Measurements from ENCODE around the gene CT55. TPM values are rescaled to one million over a fixed set of nuclear protein-coding genes. Genes with fewer than 3 reads are reported as not detected.

Gene CT55
- polyA plus RNA-seq, 1 experiment: not detected

- no peaks in the 10 kb centered on the region for H3K36me3 ChIP-seq (ENCODE audit: control insufficient read depth, insufficient read depth, low read length)
- POLR2A ChIA-PET: no interaction called here
- CTCF ChIA-PET: interaction anchor here (0.7 to 1.7 kb wide), 3 partner anchors 10 to 92 kb away, joined by 3 read pairs; no protein-coding TSS in a partner anchor
- TF ChIP-seq, protein P1, sequence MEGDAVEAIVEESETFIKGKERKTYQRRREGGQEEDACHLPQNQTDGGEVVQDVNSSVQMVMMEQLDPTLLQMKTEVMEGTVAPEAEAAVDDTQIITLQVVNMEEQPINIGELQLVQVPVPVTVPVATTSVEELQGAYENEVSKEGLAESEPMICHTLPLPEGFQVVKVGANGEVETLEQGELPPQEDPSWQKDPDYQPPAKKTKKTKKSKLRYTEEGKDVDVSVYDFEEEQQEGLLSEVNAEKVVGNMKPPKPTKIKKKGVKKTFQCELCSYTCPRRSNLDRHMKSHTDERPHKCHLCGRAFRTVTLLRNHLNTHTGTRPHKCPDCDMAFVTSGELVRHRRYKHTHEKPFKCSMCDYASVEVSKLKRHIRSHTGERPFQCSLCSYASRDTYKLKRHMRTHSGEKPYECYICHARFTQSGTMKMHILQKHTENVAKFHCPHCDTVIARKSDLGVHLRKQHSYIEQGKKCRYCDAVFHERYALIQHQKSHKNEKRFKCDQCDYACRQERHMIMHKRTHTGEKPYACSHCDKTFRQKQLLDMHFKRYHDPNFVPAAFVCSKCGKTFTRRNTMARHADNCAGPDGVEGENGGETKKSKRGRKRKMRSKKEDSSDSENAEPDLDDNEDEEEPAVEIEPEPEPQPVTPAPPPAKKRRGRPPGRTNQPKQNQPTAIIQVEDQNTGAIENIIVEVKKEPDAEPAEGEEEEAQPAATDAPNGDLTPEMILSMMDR (IDR thresholded peaks at IDR 0.05; ENCODE audit: insufficient read depth, low read depth, low read length): peak; percentile 72
- H3K27me3 ChIP-seq (ENCODE audit: control insufficient read depth, insufficient read depth, low read length): no peaks in the 10 kb centered on the region
- DNase-seq (ENCODE audit: low read depth): no peak
- no peak overlapping the region for H3K4me3 ChIP-seq (ENCODE audit: low read depth, low read length)
Measured at GRCh38 chrX:135112096-135112729, 59.0 kb downstream of the CT55 start.

- ChIA-PET CTCF (no interaction called here), POLR2A (no interaction called here)
- no peak for DNase-seq (ENCODE audit: low read depth)
- H3K4me3 ChIP-seq (ENCODE audit: low read depth, low read length): no peak overlapping the region
- no peaks in the 10 kb centered on the region for H3K36me3 ChIP-seq (ENCODE audit: control insufficient read depth, insufficient read depth, low read length)
- TF ChIP-seq, protein P1 (IDR thresholded peaks at IDR 0.05; ENCODE audit: insufficient read depth, low read depth, low read length): no peak
- H3K27me3 ChIP-seq (ENCODE audit: control insufficient read depth, insufficient read depth, low read length): no peaks in the 10 kb centered on the region
Measured at GRCh38 chrX:135109554-135109953, 61.6 kb downstream of the CT55 start.

Other genes with a start within 250 kb of the CT55 start
- 4.8 and 5.2 TPM in 2 replicates for gene SMIM10, start 180.4 kb downstream of the CT55 start, polyA plus RNA-seq (2011; rRNA removed)
- 11.8 and 16.1 TPM in 2 replicates for gene RTL8B, start 148.9 kb downstream of the CT55 start, polyA plus RNA-seq (2011; rRNA removed)
- gene RTL8C, start 139.0 kb downstream of the CT55 start, polyA plus RNA-seq (2011; rRNA removed): 138 and 174 TPM in 2 replicates
- 62.5 and 82.3 TPM in 2 replicates for gene RTL8A, start 119.3 kb downstream of the CT55 start, polyA plus RNA-seq (2011; rRNA removed)
- gene SMIM10L2B, start 72.7 kb downstream of the CT55 start, polyA plus RNA-seq (2011; rRNA removed): 0.64 and 0.67 TPM in 2 replicates
- gene ETDB, start 50.9 kb downstream of the CT55 start, polyA plus RNA-seq (2011; rRNA removed): not detected in 2 replicates
- not detected in 2 replicates for gene ETDA, start 80.7 kb upstream of the CT55 start, polyA plus RNA-seq (2011; rRNA removed)
- not detected in 2 replicates for gene ETDC, start 138.1 kb upstream of the CT55 start, polyA plus RNA-seq (2011; rRNA removed)
- gene ZNF75D, start 172.7 kb upstream of the CT55 start, polyA plus RNA-seq (2011; rRNA removed): 3.9 and 5.8 TPM in 2 replicates
- gene ZNF449, start 173.4 kb upstream of the CT55 start, polyA plus RNA-seq (2011; rRNA removed): 5.0 and 7.4 TPM in 2 replicates